ENCODE data around the gene PPP1R1B.

The PPP1R1B gene

GRCh38 chr17:39597372-39598046, 29.2 kb upstream of the PPP1R1B start:
- H3K4me3 ChIP-seq (ENCODE audit: low read depth, low read length) = no peak overlapping the region
- no peak for DNase-seq (ENCODE audit: low read depth)
- TF ChIP-seq, protein P1, sequence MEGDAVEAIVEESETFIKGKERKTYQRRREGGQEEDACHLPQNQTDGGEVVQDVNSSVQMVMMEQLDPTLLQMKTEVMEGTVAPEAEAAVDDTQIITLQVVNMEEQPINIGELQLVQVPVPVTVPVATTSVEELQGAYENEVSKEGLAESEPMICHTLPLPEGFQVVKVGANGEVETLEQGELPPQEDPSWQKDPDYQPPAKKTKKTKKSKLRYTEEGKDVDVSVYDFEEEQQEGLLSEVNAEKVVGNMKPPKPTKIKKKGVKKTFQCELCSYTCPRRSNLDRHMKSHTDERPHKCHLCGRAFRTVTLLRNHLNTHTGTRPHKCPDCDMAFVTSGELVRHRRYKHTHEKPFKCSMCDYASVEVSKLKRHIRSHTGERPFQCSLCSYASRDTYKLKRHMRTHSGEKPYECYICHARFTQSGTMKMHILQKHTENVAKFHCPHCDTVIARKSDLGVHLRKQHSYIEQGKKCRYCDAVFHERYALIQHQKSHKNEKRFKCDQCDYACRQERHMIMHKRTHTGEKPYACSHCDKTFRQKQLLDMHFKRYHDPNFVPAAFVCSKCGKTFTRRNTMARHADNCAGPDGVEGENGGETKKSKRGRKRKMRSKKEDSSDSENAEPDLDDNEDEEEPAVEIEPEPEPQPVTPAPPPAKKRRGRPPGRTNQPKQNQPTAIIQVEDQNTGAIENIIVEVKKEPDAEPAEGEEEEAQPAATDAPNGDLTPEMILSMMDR (IDR thresholded peaks at IDR 0.05; ENCODE audit: control insufficient read depth, extremely low read depth, insufficient read depth) = no peak

- no peak for DNase-seq (ENCODE audit: low read depth)
Measured at GRCh38 chr17:39598047-39598481, 28.7 kb upstream of the PPP1R1B start.

DNA sequence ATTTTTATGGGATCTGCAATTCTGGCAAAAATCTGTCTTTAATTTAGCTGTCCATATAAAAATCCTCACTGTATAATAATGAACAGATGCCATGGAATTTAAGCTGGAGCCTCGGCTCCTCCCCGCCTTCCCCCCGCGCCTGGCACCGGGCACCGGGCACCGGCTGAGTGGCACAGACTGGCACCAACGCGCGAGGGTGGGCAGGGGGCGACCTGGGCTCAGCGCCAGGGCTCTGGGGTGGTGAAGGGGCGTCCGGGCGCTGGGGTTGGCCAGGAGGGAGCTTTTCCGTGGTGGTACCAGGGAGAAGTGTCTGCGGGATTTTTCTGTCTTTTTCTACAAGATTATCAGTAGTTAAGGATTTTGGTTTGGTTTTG, 28.1 kb upstream of the PPP1R1B start:
- no peak overlapping the region for H3K4me3 ChIP-seq (ENCODE audit: low read depth, low read length)
- TF ChIP-seq, protein P1 (IDR thresholded peaks at IDR 0.05; ENCODE audit: control insufficient read depth, extremely low read depth, insufficient read depth) = no peak
- DNase-seq (ENCODE audit: low read depth) = no peak

More at GRCh38 chr17:39598047-39598481, 28.7 kb upstream of the PPP1R1B start:
- no peak overlapping the region for H3K4me3 ChIP-seq (ENCODE audit: low read depth, low read length)
- TF ChIP-seq, protein P1 (IDR thresholded peaks at IDR 0.05; ENCODE audit: control insufficient read depth, extremely low read depth, insufficient read depth) = no peak

DNA sequence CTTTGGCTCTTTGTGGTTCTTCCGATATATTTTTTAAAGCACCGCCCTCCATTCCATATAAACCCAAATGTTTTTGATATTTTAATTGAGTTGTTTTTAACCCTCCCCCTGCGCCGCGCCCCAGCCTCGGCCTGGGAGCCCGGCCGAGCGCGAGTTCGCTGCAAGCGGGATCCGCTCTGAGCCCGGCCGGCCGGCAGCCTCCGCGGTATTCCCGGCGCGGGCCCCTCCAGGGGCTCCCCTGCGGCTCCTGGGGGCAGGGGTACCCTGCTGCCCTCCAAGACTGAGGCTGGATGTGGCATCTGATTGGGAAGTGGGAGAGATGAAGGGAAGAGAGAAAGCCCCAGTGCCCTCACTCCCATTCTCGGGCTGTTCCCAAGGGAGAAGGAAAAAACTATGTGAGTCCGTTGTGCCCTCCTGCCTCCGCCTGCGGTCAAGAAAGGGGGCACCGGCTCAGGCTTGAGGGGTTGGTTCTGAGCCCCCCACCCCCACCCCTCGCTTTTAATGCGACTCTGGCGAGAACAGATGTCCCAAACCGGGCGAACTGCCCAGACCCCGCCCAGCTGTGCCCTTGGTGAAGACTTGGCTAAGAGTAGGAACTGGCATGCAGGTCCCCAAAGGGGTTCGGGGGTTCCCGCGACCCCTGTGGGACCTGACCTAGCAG, 27.6 kb upstream of the PPP1R1B start:
- no peak for DNase-seq (ENCODE audit: low read depth)
- TF ChIP-seq, protein P1 (IDR thresholded peaks at IDR 0.05; ENCODE audit: control insufficient read depth, extremely low read depth, insufficient read depth) = no peak
- no peak overlapping the region for H3K4me3 ChIP-seq (ENCODE audit: low read depth, low read length)

GRCh38 chr17:39599665-39600231, 27.0 kb upstream of the PPP1R1B start:
- H3K4me3 ChIP-seq (ENCODE audit: low read depth, low read length) = no peak overlapping the region
- DNase-seq (ENCODE audit: low read depth) = no peak
- TF ChIP-seq, protein P1 (IDR thresholded peaks at IDR 0.05; ENCODE audit: control insufficient read depth, extremely low read depth, insufficient read depth) = no peak

DNA sequence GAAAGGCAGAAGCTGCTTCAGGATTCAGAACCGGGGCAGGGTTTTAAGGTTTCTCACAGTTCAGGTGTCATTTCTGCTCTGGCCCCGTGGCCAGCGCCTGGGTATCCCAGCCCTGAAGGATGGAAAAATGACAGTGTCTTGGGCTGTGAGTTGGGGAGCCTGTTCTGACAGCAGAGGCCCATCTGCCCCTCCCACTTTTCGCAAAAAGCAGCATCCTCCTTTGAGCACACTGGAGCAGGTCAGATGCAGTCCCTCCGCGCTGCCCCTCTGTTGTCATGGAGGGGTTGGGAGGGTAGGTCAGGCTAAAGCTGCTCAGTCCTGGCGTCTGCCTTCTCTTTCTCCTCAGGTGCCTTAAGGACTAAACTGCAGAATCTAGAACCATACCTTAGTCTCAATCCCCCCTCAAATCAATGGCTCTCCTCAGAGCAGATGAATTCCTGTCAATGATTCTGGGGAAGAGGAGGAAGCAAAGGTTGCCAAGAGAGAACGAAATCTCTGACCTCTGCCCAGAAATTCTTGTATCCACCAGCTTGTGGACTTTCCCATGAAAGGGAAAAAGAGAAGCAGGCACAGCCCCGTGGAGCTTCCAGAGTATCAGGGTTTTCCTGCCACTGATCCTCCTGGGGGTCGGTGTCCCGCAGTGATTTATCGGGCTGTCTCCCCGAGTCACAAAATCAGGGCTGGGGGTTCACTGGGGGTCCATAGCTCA, 26.3 kb upstream of the PPP1R1B start:
- no peak for DNase-seq (ENCODE audit: low read depth)
- TF ChIP-seq, protein P1 (IDR thresholded peaks at IDR 0.05; ENCODE audit: control insufficient read depth, extremely low read depth, insufficient read depth) = no peak
- no peak overlapping the region for H3K4me3 ChIP-seq (ENCODE audit: low read depth, low read length)

All from LNCaP clone FGC (cell line).